Hematopoietic multipotent progenitor cell treated with erythropoietin and hydrocortisone succinate and interleukin-3 and kit ligand, for 4 days (in vitro differentiated cells): Measurements from ENCODE around the gene DNAH10.

Experiments used
- DNase-seq: peaks from one replicate; pipeline ENCODE4 v3.0.0-alpha.2; 2015

The DNAH10 gene

GRCh38 chr12:123889848-123890535 is 127.9 kb downstream of the DNAH10 start:
- DNase-seq = peak; percentile 60

- DNase-seq = no peak
These were observed 128.4 kb downstream of the DNAH10 start for GRCh38 chr12:123890536-123890902.

GRCh38 chr12:123891011-123891410 is 128.9 kb downstream of the DNAH10 start:
- DNase-seq = no peak

GRCh38 chr12:123891516-123892179 is 129.5 kb downstream of the DNAH10 start:
- no peak for DNase-seq

- no peak for DNase-seq
These were observed 130.1 kb downstream of the DNAH10 start for GRCh38 chr12:123892180-123892559.

GRCh38 chr12:123892853-123893252 is 130.8 kb downstream of the DNAH10 start:
- no peak for DNase-seq

- DNase-seq = no peak
These were observed 131.2 kb downstream of the DNAH10 start for GRCh38 chr12:123893276-123893675.

- DNase-seq = no peak
These were observed 132.8 kb downstream of the DNAH10 start for GRCh38 chr12:123894823-123895345.

GRCh38 chr12:123895451-123895850 is 133.3 kb downstream of the DNAH10 start:
- no peak for DNase-seq

GRCh38 chr12:123896767-123897166 is 134.7 kb downstream of the DNAH10 start:
- DNase-seq = no peak

- DNase-seq = no peak
These were observed 135.1 kb downstream of the DNAH10 start for GRCh38 chr12:123897221-123897620.

- no peak for DNase-seq
These were observed 136.6 kb downstream of the DNAH10 start for GRCh38 chr12:123898673-123899072.

- no peak for DNase-seq
These were observed 137.3 kb downstream of the DNAH10 start for GRCh38 chr12:123899368-123899767.

GRCh38 chr12:123900871-123901376 is 138.8 kb downstream of the DNAH10 start:
- DNase-seq = peak; percentile 35

GRCh38 chr12:123902821-123903220 is 140.7 kb downstream of the DNAH10 start:
- no peak for DNase-seq

- DNase-seq = no peak
These were observed 141.4 kb downstream of the DNAH10 start for GRCh38 chr12:123903301-123904065.

- DNase-seq = peak; percentile 80
These were observed 143.3 kb downstream of the DNAH10 start for GRCh38 chr12:123905319-123905925.

GRCh38 chr12:123906711-123907420 is 144.8 kb downstream of the DNAH10 start:
- DNase-seq = no peak

GRCh38 chr12:123907726-123908476 is 145.8 kb downstream of the DNAH10 start:
- no peak for DNase-seq

- DNase-seq = no peak
These were observed 147.0 kb downstream of the DNAH10 start for GRCh38 chr12:123908884-123909725.

- no peak for DNase-seq
These were observed 148.0 kb downstream of the DNAH10 start for GRCh38 chr12:123910057-123910456.
